HCT116 (cell line): ENCODE results near the gene ALDH1A2. TPM values are rescaled to one million over a fixed set of nuclear protein-coding genes. Genes with fewer than 3 reads are reported as not detected.

ENCODE experiments used
- ATAC-seq: fragments of 200-7000 bp; cut with Tn5 transposase; 2 replicates; pipeline ENCODE4 v1.9.1; 2020; ENCODE audit warnings: mild to moderate bottlenecking, moderate library complexity
- BruUV-seq: library from RNA; stranded (reverse); fragments of 400-500 nt; replicated peaks from 2 replicates; lab custom pipeline; 2021; lab: Mats Ljungman, UMichigan
- CTCF ChIA-PET: fragments of 300-600 bp; sonication (Branson Sonifier 250); formaldehyde crosslinking; loops from one replicate; lab custom pipeline; 2021; ENCODE audit warnings: antibody characterized with exemption; lab: Charles Lee
- POLR2A ChIA-PET: fragments of 300-600, 350-600 bp; sonication (Branson Sonifier 250); formaldehyde crosslinking; loops from one replicate; lab custom pipeline; 2021; ENCODE audit warnings: antibody characterized with exemption; lab: Charles Lee
- RAD21 ChIA-PET, 2 experiments: fragments of 300-600 bp; sonication (Branson Sonifier 250); formaldehyde crosslinking; loops; one replicate each; lab custom pipeline; 2023; ENCODE audit warnings: low total read pairs in 2 of 2; ENCODE audit not compliant: uncharacterized antibody in 2 of 2, unreplicated experiment in 2 of 2, low non-redundant PET in 1 of 2; lab: Charles Lee
- DNase-seq: peaks from one replicate; pipeline ENCODE4 v3.0.0-alpha.2; 2010; ENCODE audit warnings: low read depth, low spot score
- H2AFZ ChIP-seq: fragments of 200-600 bp; shearing (Covaris generic), sonication (generic); 2 replicates; pipeline ENCODE4 v1.6.1; 2017; ENCODE audit warnings: low read depth, mixed run types, mixed read lengths, antibody characterized with exemption, low read length; ENCODE audit not compliant: poor library complexity, severe bottlenecking
- H3K27ac ChIP-seq: 2 replicates; pipeline ENCODE4 v1.5.1; 2012; ENCODE audit warnings: low read depth, low read length
- H3K27me3 ChIP-seq: fragments of 200-600 bp; sonication (generic); 2 replicates; pipeline ENCODE4 v1.6.1; 2016; ENCODE audit warnings: mixed run types, low read length, mixed read lengths; ENCODE audit not compliant: insufficient read depth
- H3K36me3 ChIP-seq, 2 experiments: fragments of 200-500 bp in 1 of 2; fragments of 200-600 bp in 1 of 2; sonication (Bioruptor generic) in 1 of 2; sonication (generic) in 1 of 2; 2 replicates each; pipeline versions ENCODE4 v1.5.1 to v1.6.1; 2014 to 2016; ENCODE audit warnings: low read length in 2 of 2, inconsistent platforms in 1 of 2, mixed read lengths in 1 of 2, mixed run types in 1 of 2; ENCODE audit not compliant: insufficient read depth in 2 of 2, control insufficient read depth in 1 of 2
- H3K4me1 ChIP-seq, 2 experiments: fragments of 200-600 bp in 1 of 2; sonication (generic) in 1 of 2; 2 replicates each; pipeline versions ENCODE4 v1.5.1 to v1.6.1; 2012 to 2017; ENCODE audit warnings: low read length in 2 of 2, inconsistent platforms in 1 of 2, mild to moderate bottlenecking in 1 of 2, mixed read lengths in 1 of 2, mixed run types in 1 of 2, moderate library complexity in 1 of 2; ENCODE audit not compliant: insufficient read depth in 2 of 2, control insufficient read depth in 1 of 2
- H3K4me2 ChIP-seq: fragments of 200-600 bp; sonication (generic); 2 replicates; pipeline ENCODE4 v1.6.1; 2017; ENCODE audit warnings: mixed run types, low read length, mixed read lengths
- H3K4me3 ChIP-seq, 2 experiments: fragments of 200-600 bp in 1 of 2; sonication (generic) in 1 of 2; replicated peaks in 1 of 2; 2 replicates each; pipeline ENCODE4 v1.5.1; 2011 to 2016; ENCODE audit warnings: low read length in 2 of 2, control low read depth in 1 of 2, low read depth in 1 of 2, mild to moderate bottlenecking in 1 of 2, mixed read lengths in 1 of 2, mixed run types in 1 of 2
- H3K79me2 ChIP-seq: fragments of 200-600 bp; sonication (generic); 2 replicates; pipeline ENCODE4 v1.6.1; 2017; ENCODE audit warnings: mild to moderate bottlenecking, mixed run types, low read length, moderate library complexity, mixed read lengths; ENCODE audit not compliant: insufficient read depth
- H3K9ac ChIP-seq: fragments of 200-600 bp; sonication (generic); 2 replicates; pipeline ENCODE4 v1.6.1; 2016; ENCODE audit warnings: low read length, mixed read lengths
- H3K9me2 ChIP-seq: fragments of 200-600 bp; sonication (generic), shearing (Covaris generic); 2 replicates; pipeline ENCODE4 v1.6.1; 2017; ENCODE audit warnings: mixed run types, mild to moderate bottlenecking, moderate library complexity; ENCODE audit not compliant: insufficient read depth
- H3K9me3 ChIP-seq, 2 experiments: fragments of 200-500 bp in 1 of 2; fragments of 200-600 bp in 1 of 2; sonication (Bioruptor generic) in 1 of 2; sonication (generic) in 1 of 2; 2 replicates each; pipeline ENCODE4 v1.6.1; 2014 to 2017; ENCODE audit warnings: low read length in 2 of 2, mixed read lengths in 2 of 2, inconsistent platforms in 1 of 2, low read depth in 1 of 2, mild to moderate bottlenecking in 1 of 2, mixed run types in 1 of 2, moderate library complexity in 1 of 2; ENCODE audit not compliant: control insufficient read depth in 1 of 2, insufficient read depth in 1 of 2
- H4K20me1 ChIP-seq: fragments of 200-600 bp; sonication (generic), shearing (Covaris generic); 2 replicates; pipeline ENCODE4 v1.6.1; 2017; ENCODE audit warnings: mixed run types, mild to moderate bottlenecking, moderate library complexity; ENCODE audit not compliant: insufficient read depth
- CBX3 ChIP-seq: IDR thresholded peaks from 2 replicates; pipeline ENCODE4 v1.6.1; 2012; ENCODE audit warnings: low read depth
- ELF1 ChIP-seq: IDR thresholded peaks from 2 replicates; pipeline ENCODE4 v1.6.1; 2012; ENCODE audit warnings: low read depth, borderline replicate concordance
- EZH2phosphoT487 ChIP-seq: fragments of 200-600 bp; IDR thresholded peaks from 2 replicates; pipeline ENCODE4 v1.6.1; 2018; ENCODE audit warnings: antibody characterized with exemption, borderline replicate concordance
- FOSL1 ChIP-seq: IDR thresholded peaks from 2 replicates; pipeline ENCODE4 v1.6.1; 2012; ENCODE audit warnings: low read depth
- POLR2A ChIP-seq: IDR thresholded peaks from 2 replicates; pipeline ENCODE4 v1.7.0; 2011; ENCODE audit warnings: borderline replicate concordance; ENCODE audit not compliant: insufficient read depth, insufficient read length; ENCODE audit errors: extremely low read depth
- POLR2AphosphoS5 ChIP-seq: IDR thresholded peaks from 2 replicates; pipeline ENCODE4 v1.6.1; 2011; ENCODE audit warnings: mild to moderate bottlenecking, low read depth, low read length, moderate library complexity
- RAD21 ChIP-seq: IDR thresholded peaks from 2 replicates; pipeline ENCODE4 v1.6.1; 2012; ENCODE audit warnings: low read depth, mild to moderate bottlenecking
- SIN3A ChIP-seq: IDR thresholded peaks from 2 replicates; pipeline ENCODE4 v1.6.1; 2012; ENCODE audit warnings: low read depth
- YY1 ChIP-seq: IDR thresholded peaks from 2 replicates; pipeline ENCODE4 v1.6.1; 2011; ENCODE audit warnings: low read length, low read depth, moderate library complexity, mild to moderate bottlenecking; ENCODE audit not compliant: insufficient replicate concordance; ENCODE audit errors: extremely low read depth
- ZFX ChIP-seq: fragments of 450-650 bp; IDR thresholded peaks from 2 replicates; pipeline ENCODE4 v1.6.1; 2017
- intact Hi-C: fragments of 100-400 bp; cut with micrococcal nuclease; formaldehyde crosslinking; loops from 2 replicates; pipeline ENCODE4 v1.10.0; 2022
- total RNA-seq: library from RNA; stranded (reverse); gene quantifications from one replicate; pipeline ENCODE4 v1.2.1, GENCODE V29; 2021; ENCODE audit not compliant: unreplicated experiment
- TF ChIP-seq, protein P1 (sequence below), 3 experiments: fragments of 200-600 bp in 1 of 3; sonication (generic) in 1 of 3; IDR thresholded peaks in 2 of 3; conservative IDR thresholded peaks in 1 of 3; 2 replicates each; pipeline ENCODE4 v1.5.1; 2012 to 2017; ENCODE audit warnings: low read depth in 2 of 3, low read length in 2 of 3, antibody characterized with exemption in 1 of 3, borderline replicate concordance in 1 of 3, control low read depth in 1 of 3, mild to moderate bottlenecking in 1 of 3, mixed read lengths in 1 of 3, mixed run types in 1 of 3, moderate library complexity in 1 of 3; ENCODE audit not compliant: insufficient read depth in 1 of 3
- TF ChIP-seq, protein P2 (sequence below): IDR thresholded peaks from 2 replicates; pipeline ENCODE4 v1.6.1; 2012; ENCODE audit warnings: low read depth
- TF ChIP-seq, protein P3 (sequence below): IDR thresholded peaks from 2 replicates; pipeline ENCODE4 v1.6.1; 2012

Gene ALDH1A2
- total RNA-seq, 1 experiment from 2014 or later, result 1.7 TPM

- BruUV-seq, result no TSS peak
- Histone ChIP-seq H3K9ac (no peak overlapping the region), H3K9me2 (no peaks in the 10 kb centered on the region), H3K27me3 (no peaks in the 10 kb centered on the region), H3K4me1 (no peaks in the 10 kb centered on the region), H3K4me3 (no peak overlapping the region), H3K9me3 (no peaks in the 10 kb centered on the region), H4K20me1 (no peaks in the 10 kb centered on the region), H3K27ac (no peak overlapping the region), H2AFZ (no peak overlapping the region), H3K4me2 (no peak overlapping the region), H3K36me3 (no peaks in the 10 kb centered on the region), H3K79me2 (no peaks in the 10 kb centered on the region)
- ChIA-PET CTCF (no interaction called here), POLR2A (no interaction called here), RAD21 (no interaction called here)
- DNase-seq (no peak), ATAC-seq (no peak)
- intact Hi-C loops, result no loop called here
- no peak for TF ChIP-seq RAD21
- TF ChIP-seq, protein P1, sequence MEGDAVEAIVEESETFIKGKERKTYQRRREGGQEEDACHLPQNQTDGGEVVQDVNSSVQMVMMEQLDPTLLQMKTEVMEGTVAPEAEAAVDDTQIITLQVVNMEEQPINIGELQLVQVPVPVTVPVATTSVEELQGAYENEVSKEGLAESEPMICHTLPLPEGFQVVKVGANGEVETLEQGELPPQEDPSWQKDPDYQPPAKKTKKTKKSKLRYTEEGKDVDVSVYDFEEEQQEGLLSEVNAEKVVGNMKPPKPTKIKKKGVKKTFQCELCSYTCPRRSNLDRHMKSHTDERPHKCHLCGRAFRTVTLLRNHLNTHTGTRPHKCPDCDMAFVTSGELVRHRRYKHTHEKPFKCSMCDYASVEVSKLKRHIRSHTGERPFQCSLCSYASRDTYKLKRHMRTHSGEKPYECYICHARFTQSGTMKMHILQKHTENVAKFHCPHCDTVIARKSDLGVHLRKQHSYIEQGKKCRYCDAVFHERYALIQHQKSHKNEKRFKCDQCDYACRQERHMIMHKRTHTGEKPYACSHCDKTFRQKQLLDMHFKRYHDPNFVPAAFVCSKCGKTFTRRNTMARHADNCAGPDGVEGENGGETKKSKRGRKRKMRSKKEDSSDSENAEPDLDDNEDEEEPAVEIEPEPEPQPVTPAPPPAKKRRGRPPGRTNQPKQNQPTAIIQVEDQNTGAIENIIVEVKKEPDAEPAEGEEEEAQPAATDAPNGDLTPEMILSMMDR (IDR thresholded peaks at IDR 0.05 in 2 of 3, conservative IDR thresholded peaks at IDR 0.05 in 1 of 3; ENCODE audit: borderline replicate concordance in 1 of 3, insufficient read depth in 1 of 3, low read depth in 2 of 3, low read length in 2 of 3), result no peak
Measured at GRCh38 chr15:57947781-57948180, 117.7 kb downstream of the ALDH1A2 start.

DNA sequence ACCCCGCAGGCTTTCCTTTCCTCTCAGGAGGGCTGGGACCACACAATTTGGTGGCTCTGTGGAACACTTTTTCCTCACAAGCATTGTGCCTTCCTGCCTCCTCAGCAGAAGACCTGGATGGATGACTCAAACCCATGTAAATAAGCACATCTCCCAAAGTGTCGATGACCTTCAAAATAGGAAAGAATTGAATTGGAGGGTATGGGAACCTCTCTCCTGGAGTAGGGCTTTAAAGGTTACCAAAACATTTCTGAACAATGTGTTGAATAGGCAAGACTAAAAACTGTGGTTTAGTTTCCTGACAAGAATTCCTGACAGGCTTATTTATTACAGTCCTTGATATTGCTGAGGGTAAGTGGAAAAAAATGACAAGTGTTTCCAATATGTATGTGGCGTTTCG, 118.2 kb downstream of the ALDH1A2 start:
- H3K9me3 ChIP-seq, result no peaks in the 10 kb centered on the region
- no peak overlapping the region for H3K27ac ChIP-seq
- no TSS peak for BruUV-seq
- no peak overlapping the region for H3K9ac ChIP-seq
- no peaks in the 10 kb centered on the region for H4K20me1 ChIP-seq
- no peaks in the 10 kb centered on the region for H3K79me2 ChIP-seq
- ChIA-PET RAD21 (no interaction called here), POLR2A (no interaction called here), CTCF (no interaction called here)
- H3K9me2 ChIP-seq, result no peaks in the 10 kb centered on the region
- no peaks in the 10 kb centered on the region for H3K27me3 ChIP-seq
- H3K36me3 ChIP-seq, result no peaks in the 10 kb centered on the region
- intact Hi-C loops, result no loop called here
- no peak overlapping the region for H2AFZ ChIP-seq
- no peak overlapping the region for H3K4me2 ChIP-seq
- H3K4me3 ChIP-seq, result no peak overlapping the region
- no peaks in the 10 kb centered on the region for H3K4me1 ChIP-seq
- no peak for ATAC-seq
- no peak for DNase-seq
- TF ChIP-seq, protein P2, sequence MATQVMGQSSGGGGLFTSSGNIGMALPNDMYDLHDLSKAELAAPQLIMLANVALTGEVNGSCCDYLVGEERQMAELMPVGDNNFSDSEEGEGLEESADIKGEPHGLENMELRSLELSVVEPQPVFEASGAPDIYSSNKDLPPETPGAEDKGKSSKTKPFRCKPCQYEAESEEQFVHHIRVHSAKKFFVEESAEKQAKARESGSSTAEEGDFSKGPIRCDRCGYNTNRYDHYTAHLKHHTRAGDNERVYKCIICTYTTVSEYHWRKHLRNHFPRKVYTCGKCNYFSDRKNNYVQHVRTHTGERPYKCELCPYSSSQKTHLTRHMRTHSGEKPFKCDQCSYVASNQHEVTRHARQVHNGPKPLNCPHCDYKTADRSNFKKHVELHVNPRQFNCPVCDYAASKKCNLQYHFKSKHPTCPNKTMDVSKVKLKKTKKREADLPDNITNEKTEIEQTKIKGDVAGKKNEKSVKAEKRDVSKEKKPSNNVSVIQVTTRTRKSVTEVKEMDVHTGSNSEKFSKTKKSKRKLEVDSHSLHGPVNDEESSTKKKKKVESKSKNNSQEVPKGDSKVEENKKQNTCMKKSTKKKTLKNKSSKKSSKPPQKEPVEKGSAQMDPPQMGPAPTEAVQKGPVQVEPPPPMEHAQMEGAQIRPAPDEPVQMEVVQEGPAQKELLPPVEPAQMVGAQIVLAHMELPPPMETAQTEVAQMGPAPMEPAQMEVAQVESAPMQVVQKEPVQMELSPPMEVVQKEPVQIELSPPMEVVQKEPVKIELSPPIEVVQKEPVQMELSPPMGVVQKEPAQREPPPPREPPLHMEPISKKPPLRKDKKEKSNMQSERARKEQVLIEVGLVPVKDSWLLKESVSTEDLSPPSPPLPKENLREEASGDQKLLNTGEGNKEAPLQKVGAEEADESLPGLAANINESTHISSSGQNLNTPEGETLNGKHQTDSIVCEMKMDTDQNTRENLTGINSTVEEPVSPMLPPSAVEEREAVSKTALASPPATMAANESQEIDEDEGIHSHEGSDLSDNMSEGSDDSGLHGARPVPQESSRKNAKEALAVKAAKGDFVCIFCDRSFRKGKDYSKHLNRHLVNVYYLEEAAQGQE, result no peak
- TF ChIP-seq FOSL1 (no peak), POLR2A (no peak), EZH2phosphoT487 (no peak), CBX3 (no peak), YY1 (no peak), ELF1 (no peak), POLR2AphosphoS5 (no peak), ZFX (no peak), SIN3A (no peak)
- TF ChIP-seq, protein P1 (IDR thresholded peaks at IDR 0.05 in 2 of 3, conservative IDR thresholded peaks at IDR 0.05 in 1 of 3; ENCODE audit: borderline replicate concordance in 1 of 3, insufficient read depth in 1 of 3, low read depth in 2 of 3, low read length in 2 of 3), result no peak
- TF ChIP-seq, protein P3, sequence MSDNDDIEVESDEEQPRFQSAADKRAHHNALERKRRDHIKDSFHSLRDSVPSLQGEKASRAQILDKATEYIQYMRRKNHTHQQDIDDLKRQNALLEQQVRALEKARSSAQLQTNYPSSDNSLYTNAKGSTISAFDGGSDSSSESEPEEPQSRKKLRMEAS, result no peak
